Measurements from ENCODE around the gene PPM1B.

Gene PPM1B

DNA sequence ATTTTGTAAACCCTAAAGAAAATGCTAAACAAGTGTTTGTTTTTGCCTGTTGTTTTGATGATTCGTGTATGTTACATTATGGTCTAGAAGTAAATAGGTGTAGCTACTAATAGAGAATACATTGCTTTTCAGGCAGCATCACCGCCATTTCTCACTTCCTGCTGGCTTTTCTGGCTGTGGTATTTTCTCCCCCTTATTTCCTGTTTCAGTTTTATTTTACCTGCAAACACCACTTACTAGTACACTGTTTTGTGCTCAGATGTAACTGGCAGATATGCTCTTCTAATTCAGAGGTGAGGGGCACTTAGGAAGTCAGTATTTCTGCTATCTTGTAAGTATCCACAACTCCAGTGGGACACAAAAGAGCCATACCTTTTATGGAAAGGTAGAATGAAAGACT is 68.5 kb downstream of the PPM1B start:
- Histone ChIP-seq H3K4me3 (replicated peaks; ENCODE audit: insufficient read depth, low read length) (no peak overlapping the region), H3K27ac (replicated peaks) (no peak overlapping the region), H3K27me3 (ENCODE audit: insufficient read depth, poor library complexity, severe bottlenecking) (no peaks in the 10 kb centered on the region)
- TF ChIP-seq POLR2AphosphoS5 (IDR thresholded peaks at IDR 0.05; ENCODE audit: low read depth): no peak
- TF ChIP-seq, protein P1, sequence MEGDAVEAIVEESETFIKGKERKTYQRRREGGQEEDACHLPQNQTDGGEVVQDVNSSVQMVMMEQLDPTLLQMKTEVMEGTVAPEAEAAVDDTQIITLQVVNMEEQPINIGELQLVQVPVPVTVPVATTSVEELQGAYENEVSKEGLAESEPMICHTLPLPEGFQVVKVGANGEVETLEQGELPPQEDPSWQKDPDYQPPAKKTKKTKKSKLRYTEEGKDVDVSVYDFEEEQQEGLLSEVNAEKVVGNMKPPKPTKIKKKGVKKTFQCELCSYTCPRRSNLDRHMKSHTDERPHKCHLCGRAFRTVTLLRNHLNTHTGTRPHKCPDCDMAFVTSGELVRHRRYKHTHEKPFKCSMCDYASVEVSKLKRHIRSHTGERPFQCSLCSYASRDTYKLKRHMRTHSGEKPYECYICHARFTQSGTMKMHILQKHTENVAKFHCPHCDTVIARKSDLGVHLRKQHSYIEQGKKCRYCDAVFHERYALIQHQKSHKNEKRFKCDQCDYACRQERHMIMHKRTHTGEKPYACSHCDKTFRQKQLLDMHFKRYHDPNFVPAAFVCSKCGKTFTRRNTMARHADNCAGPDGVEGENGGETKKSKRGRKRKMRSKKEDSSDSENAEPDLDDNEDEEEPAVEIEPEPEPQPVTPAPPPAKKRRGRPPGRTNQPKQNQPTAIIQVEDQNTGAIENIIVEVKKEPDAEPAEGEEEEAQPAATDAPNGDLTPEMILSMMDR (IDR thresholded peaks at IDR 0.05; ENCODE audit: insufficient read depth, low read length): no peak
- no peak for TF ChIP-seq SPI1 (IDR thresholded peaks at IDR 0.05; ENCODE audit: borderline replicate concordance, low read depth)
- TF ChIP-seq, protein P2, sequence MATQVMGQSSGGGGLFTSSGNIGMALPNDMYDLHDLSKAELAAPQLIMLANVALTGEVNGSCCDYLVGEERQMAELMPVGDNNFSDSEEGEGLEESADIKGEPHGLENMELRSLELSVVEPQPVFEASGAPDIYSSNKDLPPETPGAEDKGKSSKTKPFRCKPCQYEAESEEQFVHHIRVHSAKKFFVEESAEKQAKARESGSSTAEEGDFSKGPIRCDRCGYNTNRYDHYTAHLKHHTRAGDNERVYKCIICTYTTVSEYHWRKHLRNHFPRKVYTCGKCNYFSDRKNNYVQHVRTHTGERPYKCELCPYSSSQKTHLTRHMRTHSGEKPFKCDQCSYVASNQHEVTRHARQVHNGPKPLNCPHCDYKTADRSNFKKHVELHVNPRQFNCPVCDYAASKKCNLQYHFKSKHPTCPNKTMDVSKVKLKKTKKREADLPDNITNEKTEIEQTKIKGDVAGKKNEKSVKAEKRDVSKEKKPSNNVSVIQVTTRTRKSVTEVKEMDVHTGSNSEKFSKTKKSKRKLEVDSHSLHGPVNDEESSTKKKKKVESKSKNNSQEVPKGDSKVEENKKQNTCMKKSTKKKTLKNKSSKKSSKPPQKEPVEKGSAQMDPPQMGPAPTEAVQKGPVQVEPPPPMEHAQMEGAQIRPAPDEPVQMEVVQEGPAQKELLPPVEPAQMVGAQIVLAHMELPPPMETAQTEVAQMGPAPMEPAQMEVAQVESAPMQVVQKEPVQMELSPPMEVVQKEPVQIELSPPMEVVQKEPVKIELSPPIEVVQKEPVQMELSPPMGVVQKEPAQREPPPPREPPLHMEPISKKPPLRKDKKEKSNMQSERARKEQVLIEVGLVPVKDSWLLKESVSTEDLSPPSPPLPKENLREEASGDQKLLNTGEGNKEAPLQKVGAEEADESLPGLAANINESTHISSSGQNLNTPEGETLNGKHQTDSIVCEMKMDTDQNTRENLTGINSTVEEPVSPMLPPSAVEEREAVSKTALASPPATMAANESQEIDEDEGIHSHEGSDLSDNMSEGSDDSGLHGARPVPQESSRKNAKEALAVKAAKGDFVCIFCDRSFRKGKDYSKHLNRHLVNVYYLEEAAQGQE (IDR thresholded peaks at IDR 0.05; ENCODE audit: insufficient replicate concordance, low read depth): no peak
- no peak for TF ChIP-seq GABPA (IDR thresholded peaks at IDR 0.05; ENCODE audit: low read depth)
- DNase-seq (ENCODE audit: low read depth in 1 of 2, low spot score in 1 of 2): no peak

DNA sequence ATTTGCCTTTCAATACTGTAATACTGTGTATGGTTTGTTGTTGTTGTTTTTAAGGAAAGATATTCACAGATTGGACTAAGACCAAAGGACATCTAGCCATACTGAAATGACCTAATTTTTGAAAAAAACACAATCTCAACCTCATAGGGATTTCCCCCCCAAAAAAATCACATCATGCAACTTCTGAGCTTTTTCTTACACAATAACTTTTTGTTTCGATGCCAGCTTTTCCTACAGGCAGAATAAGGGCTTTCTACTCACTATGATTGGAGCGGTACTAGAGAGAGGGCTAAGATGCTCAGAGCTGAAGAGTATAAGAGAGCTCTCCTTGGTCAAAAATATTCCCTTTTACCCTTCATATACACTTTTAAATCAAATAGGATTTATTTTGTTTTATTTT is 74.2 kb downstream of the PPM1B start:
- DNase-seq (ENCODE audit: low read depth in 1 of 2, low spot score in 1 of 2): no peak
- TF ChIP-seq, protein P2 (IDR thresholded peaks at IDR 0.05; ENCODE audit: insufficient replicate concordance, low read depth): no peak
- TF ChIP-seq, protein P1 (IDR thresholded peaks at IDR 0.05; ENCODE audit: insufficient read depth, low read length): no peak
- no peak for TF ChIP-seq GABPA (IDR thresholded peaks at IDR 0.05; ENCODE audit: low read depth)
- no peak for TF ChIP-seq SPI1 (IDR thresholded peaks at IDR 0.05; ENCODE audit: borderline replicate concordance, low read depth)
- TF ChIP-seq POLR2AphosphoS5 (IDR thresholded peaks at IDR 0.05; ENCODE audit: low read depth): no peak
- Histone ChIP-seq H3K4me3 (replicated peaks; ENCODE audit: insufficient read depth, low read length) (no peak overlapping the region), H3K27me3 (ENCODE audit: insufficient read depth, poor library complexity, severe bottlenecking) (no peaks in the 10 kb centered on the region), H3K27ac (replicated peaks) (no peak overlapping the region)

DNA sequence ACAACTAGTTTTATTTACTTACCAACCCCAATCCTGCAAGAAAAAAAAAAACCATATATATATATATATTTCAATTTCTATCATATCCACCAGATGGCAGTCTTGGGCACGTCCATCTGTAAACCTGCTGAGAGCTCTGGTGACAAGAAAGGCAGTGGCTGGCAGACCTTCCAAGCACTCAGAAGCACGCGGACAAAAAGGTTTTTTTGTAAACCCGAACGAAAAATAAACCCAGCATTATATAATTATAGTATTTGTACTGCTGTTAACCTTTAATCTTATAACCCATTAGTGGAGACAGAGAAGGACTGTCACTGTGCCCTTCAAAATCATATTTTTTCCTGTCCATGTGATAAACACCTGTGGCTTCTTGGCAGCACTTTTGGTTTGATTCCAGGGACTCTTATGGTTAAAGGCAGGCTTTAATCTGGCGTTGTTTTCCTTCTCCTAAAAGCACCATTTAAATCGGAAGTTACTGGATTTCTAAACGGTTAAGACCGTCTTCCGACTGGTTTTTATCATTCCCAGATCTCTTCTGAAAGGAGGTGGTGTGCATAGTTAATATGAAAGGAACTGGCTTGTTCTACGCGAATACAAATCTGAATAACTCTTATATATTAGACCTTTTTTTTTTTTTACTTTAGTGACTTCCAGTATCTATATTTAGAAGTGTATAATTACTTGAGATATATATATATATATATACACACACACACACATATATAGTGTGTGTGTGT is 75.6 kb downstream of the PPM1B start:
- Histone ChIP-seq H3K27me3 (ENCODE audit: insufficient read depth, poor library complexity, severe bottlenecking) (no peaks in the 10 kb centered on the region), H3K27ac (replicated peaks) (peak overlapping the region; percentile 72), H3K4me3 (replicated peaks; ENCODE audit: insufficient read depth, low read length) (no peak overlapping the region)
- TF ChIP-seq, protein P2 (IDR thresholded peaks at IDR 0.05; ENCODE audit: insufficient replicate concordance, low read depth): no peak
- TF ChIP-seq POLR2AphosphoS5 (IDR thresholded peaks at IDR 0.05; ENCODE audit: low read depth) (no peak), GABPA (IDR thresholded peaks at IDR 0.05; ENCODE audit: low read depth) (no peak), SPI1 (IDR thresholded peaks at IDR 0.05; ENCODE audit: borderline replicate concordance, low read depth) (no peak)
- TF ChIP-seq, protein P1 (IDR thresholded peaks at IDR 0.05; ENCODE audit: insufficient read depth, low read length): no peak
- DNase-seq (ENCODE audit: low read depth in 1 of 2, low spot score in 1 of 2): peak; percentile 7 to 68
